Measurements from ENCODE around the gene DOK6. TPM values are rescaled to one million over a fixed set of nuclear protein-coding genes. Genes with fewer than 3 reads are reported as not detected.

The DOK6 gene
- total and polyA plus RNA-seq, 2 donors (not counting 3 experiments of a cell fraction or from before 2014, with no cell fraction given), result under 0.01 TPM; not detected in 1

DNA sequence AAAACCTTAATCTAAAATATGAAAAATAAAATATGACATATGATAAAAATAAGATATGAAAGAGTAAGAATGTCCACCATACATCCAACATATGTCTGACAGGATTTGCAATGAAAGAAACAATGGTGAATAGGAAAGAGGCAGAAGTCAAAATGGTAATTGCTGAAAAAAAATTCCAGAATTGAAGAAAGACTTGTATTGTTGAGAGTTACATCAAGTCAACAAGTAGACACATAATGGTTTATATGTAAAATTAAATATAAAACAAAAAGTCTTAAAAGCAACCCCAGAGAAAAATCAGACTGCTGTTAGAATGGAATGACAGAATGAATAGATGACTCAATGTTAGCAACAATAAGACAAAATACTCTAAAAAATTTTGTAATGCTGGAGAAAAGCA is 255.1 kb downstream of the DOK6 start:
- ChIA-PET CTCF (no interaction called here), POLR2A (no interaction called here)
- no peaks in the 10 kb centered on the region for H3K9me3 ChIP-seq (replicated peaks; ENCODE audit: control insufficient read depth, insufficient read depth, low read length)
- H3K79me2 ChIP-seq (ENCODE audit: control insufficient read depth, insufficient read depth, low read length), result no peaks in the 10 kb centered on the region
- FAIRE-seq (no peak), DNase-seq (ENCODE audit: low read depth, low spot score) (no peak)
- H3K27ac ChIP-seq (ENCODE audit: insufficient read depth, low read depth, low read length), result no peak overlapping the region
- intact Hi-C loops (cut with micrococcal nuclease), result no loop called here
- no peak overlapping the region for H3K9ac ChIP-seq (replicated peaks; ENCODE audit: extremely low read depth, insufficient read depth, low read length)
- no peak overlapping the region for H3K4me2 ChIP-seq (ENCODE audit: insufficient read depth, low read length)
- no peaks in the 10 kb centered on the region for H3K4me1 ChIP-seq (ENCODE audit: control insufficient read depth, extremely low read depth, insufficient read depth, low read length)
- no peak overlapping the region for H3K4me3 ChIP-seq (replicated peaks in 1 of 3; ENCODE audit: insufficient read depth in 1 of 3, low read depth in 1 of 3, low read length in 3 of 3)
- H2AFZ ChIP-seq (ENCODE audit: low read depth, low read length), result no peak overlapping the region
- BruUV-seq (replicated peaks), result no TSS peak
- dilution Hi-C loops (cut with MboI; ENCODE audit: extremely low pct_ligation_motif_present, low sequenced_read_pairs), result no loop called here
- H3K36me3 ChIP-seq (ENCODE audit: control insufficient read depth in 2 of 2, extremely low read depth in 1 of 2, insufficient read depth in 2 of 2, low read length in 2 of 2), result no peaks in the 10 kb centered on the region
- no peaks in the 10 kb centered on the region for H4K20me1 ChIP-seq (replicated peaks; ENCODE audit: control insufficient read depth, extremely low read depth, insufficient read depth, low read length)
- no peaks in the 10 kb centered on the region for H3K27me3 ChIP-seq (ENCODE audit: control insufficient read depth in 2 of 2, insufficient read depth in 2 of 2, low read length in 2 of 2)
- H3K9me1 ChIP-seq (replicated peaks; ENCODE audit: control insufficient read depth, extremely low read depth, insufficient read depth, low read length), result no peaks in the 10 kb centered on the region
- TF ChIP-seq EZH2 (IDR thresholded peaks at IDR 0.05; ENCODE audit: borderline replicate concordance, low read depth, low read length, severe bottlenecking) (no peak), FOS (IDR thresholded peaks at IDR 0.05; ENCODE audit: borderline replicate concordance, insufficient read depth, low read length) (no peak), GATA2 (IDR thresholded peaks at IDR 0.05; ENCODE audit: insufficient read depth, insufficient read length, low read depth, low read length) (no peak), POLR2AphosphoS5 (IDR thresholded peaks at IDR 0.05; ENCODE audit: insufficient read depth, low read depth, low read length) (no peak), POLR2A (IDR thresholded peaks at IDR 0.05; ENCODE audit: low read depth, low read length) (no peak), MYC (IDR thresholded peaks at IDR 0.05; ENCODE audit: low read depth, low read length) (no peak), JUN (IDR thresholded peaks at IDR 0.05; ENCODE audit: borderline replicate concordance, insufficient read depth, insufficient read length, low read depth) (no peak)
- TF ChIP-seq, protein P1, sequence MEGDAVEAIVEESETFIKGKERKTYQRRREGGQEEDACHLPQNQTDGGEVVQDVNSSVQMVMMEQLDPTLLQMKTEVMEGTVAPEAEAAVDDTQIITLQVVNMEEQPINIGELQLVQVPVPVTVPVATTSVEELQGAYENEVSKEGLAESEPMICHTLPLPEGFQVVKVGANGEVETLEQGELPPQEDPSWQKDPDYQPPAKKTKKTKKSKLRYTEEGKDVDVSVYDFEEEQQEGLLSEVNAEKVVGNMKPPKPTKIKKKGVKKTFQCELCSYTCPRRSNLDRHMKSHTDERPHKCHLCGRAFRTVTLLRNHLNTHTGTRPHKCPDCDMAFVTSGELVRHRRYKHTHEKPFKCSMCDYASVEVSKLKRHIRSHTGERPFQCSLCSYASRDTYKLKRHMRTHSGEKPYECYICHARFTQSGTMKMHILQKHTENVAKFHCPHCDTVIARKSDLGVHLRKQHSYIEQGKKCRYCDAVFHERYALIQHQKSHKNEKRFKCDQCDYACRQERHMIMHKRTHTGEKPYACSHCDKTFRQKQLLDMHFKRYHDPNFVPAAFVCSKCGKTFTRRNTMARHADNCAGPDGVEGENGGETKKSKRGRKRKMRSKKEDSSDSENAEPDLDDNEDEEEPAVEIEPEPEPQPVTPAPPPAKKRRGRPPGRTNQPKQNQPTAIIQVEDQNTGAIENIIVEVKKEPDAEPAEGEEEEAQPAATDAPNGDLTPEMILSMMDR (IDR thresholded peaks at IDR 0.05; ENCODE audit: extremely low read depth in 1 of 2, insufficient read depth in 1 of 2, low read depth in 1 of 2, low read length in 2 of 2), result no peak
- TF ChIP-seq, protein P2, sequence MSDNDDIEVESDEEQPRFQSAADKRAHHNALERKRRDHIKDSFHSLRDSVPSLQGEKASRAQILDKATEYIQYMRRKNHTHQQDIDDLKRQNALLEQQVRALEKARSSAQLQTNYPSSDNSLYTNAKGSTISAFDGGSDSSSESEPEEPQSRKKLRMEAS (IDR thresholded peaks at IDR 0.05; ENCODE audit: insufficient read depth, insufficient read length), result no peak

All from endothelial cell of umbilical vein (primary cell).